ENCODE results near the gene SLC12A3. TPM values are rescaled to one million over a fixed set of nuclear protein-coding genes. Genes with fewer than 3 reads are reported as not detected.

Gene SLC12A3
- total and polyA plus RNA-seq, 2 of the 8 experiments (the other 6 are each of a cell fraction or from before 2014, with no cell fraction given), result not detected

- Histone ChIP-seq H3K9me3 (ENCODE audit: insufficient read depth in 2 of 2, low read depth in 1 of 2, low read length in 1 of 2) (no peaks in the 10 kb centered on the region; a peak in 1 of 4 replicates), H3K27me3 (replicated peaks in 1 of 4; ENCODE audit: control insufficient read depth in 3 of 4, extremely low read depth in 1 of 4, insufficient read depth in 3 of 4, low read length in 3 of 4) (no peaks in the 10 kb centered on the region), H4K20me1 (replicated peaks in 1 of 2; ENCODE audit: control insufficient read depth in 1 of 2, insufficient read depth in 2 of 2, low read length in 2 of 2) (no peaks in the 10 kb centered on the region), H2BK20ac (ENCODE audit: low read length) (no peak overlapping the region), H3K9ac (replicated peaks in 1 of 4; ENCODE audit: extremely low read depth in 1 of 4, low read depth in 3 of 4, low read length in 3 of 4) (no peak overlapping the region), H2AFZ (ENCODE audit: low read length) (no peak overlapping the region), H3K56ac (replicated peaks; ENCODE audit: insufficient read length, low read depth, low read length) (no peak overlapping the region), H2BK5ac (ENCODE audit: low read depth, low read length) (no peak overlapping the region), H3K79me1 (ENCODE audit: low read depth, low read length) (no peaks in the 10 kb centered on the region), H4K91ac (replicated peaks; ENCODE audit: insufficient read length, low read length) (no peak overlapping the region), H2BK12ac (ENCODE audit: low read depth, low read length) (no peak overlapping the region), H2BK120ac (replicated peaks; ENCODE audit: low read depth, low read length) (no peak overlapping the region), H3K4me2 (ENCODE audit: insufficient read depth in 1 of 2, low read depth in 2 of 2, low read length in 2 of 2) (no peak overlapping the region), H3K79me2 (ENCODE audit: control insufficient read depth in 1 of 2, insufficient read depth in 2 of 2, low read length in 2 of 2) (no peaks in the 10 kb centered on the region), H3K18ac (ENCODE audit: extremely low read depth, low read length) (no peak overlapping the region), H4K5ac (ENCODE audit: insufficient read length, low read depth, low read length) (no peak overlapping the region), H3K4me3 (ENCODE audit: extremely low read depth in 1 of 4, insufficient read depth in 2 of 4, low read depth in 3 of 4, low read length in 4 of 4) (no peak overlapping the region), H4K8ac (ENCODE audit: extremely low read depth, insufficient read depth, low read length) (no peak overlapping the region; the same call in 1 of the 2 replicates), H2AK5ac (ENCODE audit: low read depth, low read length) (no peak overlapping the region), H3K27ac (ENCODE audit: low read depth, low read length) (no peak overlapping the region), H2BK15ac (ENCODE audit: low read length) (no peak overlapping the region), H3K14ac (ENCODE audit: insufficient read length) (no peak overlapping the region), H3K4ac (replicated peaks; ENCODE audit: insufficient read length, low read depth, low read length) (no peak overlapping the region), H3K23ac (ENCODE audit: insufficient read length) (no peak overlapping the region), H3K23me2 (ENCODE audit: low read depth, low read length) (no peaks in the 10 kb centered on the region), H3K36me3 (ENCODE audit: control insufficient read depth in 2 of 4, insufficient read depth in 4 of 4, low read length in 3 of 4) (no peaks in the 10 kb centered on the region), H3K4me1 (replicated peaks in 1 of 4; ENCODE audit: control insufficient read depth in 3 of 4, insufficient read depth in 4 of 4, low read length in 3 of 4) (peaks cover 0 to 11% (median 2%) of the 10 kb centered on the region in 4 experiments; a peak in 4 of 7 replicates)
- FAIRE-seq, result no peak
- 87% methylated on average over 6 of the region's 6 CpGs; no CpG with 5 or more reads in 1 of the 2 experiments for WGBS, 2 experiments (ENCODE audit: extremely low coverage in 1 of 2, insufficient coverage in 1 of 2, insufficient read length in 1 of 2, insufficient replicate concordance in 2 of 2, low coverage in 1 of 2, low lambda C conversion rate in 2 of 2, missing lambda C conversion rate in 1 of 2)
- DNase-seq (ENCODE audit: low read depth in 1 of 2, low spot score in 2 of 2), result no peak
- POLR2A ChIA-PET (ENCODE audit: partially characterized antibody), result no interaction called here
- CTCF ChIA-PET (ENCODE audit: partially characterized antibody), result interaction anchor here (1.0 to 10.8 kb wide), 6 partner anchors 10 to 109 kb away, joined by 3 to 102 read pairs (median 4); partner anchors contain the start of gene SLC12A3
- TF ChIP-seq KDM4A (IDR thresholded peaks at IDR 0.05; ENCODE audit: low read depth, low read length, severe bottlenecking) (no peak), SP4 (IDR thresholded peaks at IDR 0.05; ENCODE audit: low read length) (no peak), CTBP2 (IDR thresholded peaks at IDR 0.05; ENCODE audit: borderline replicate concordance, insufficient read depth, insufficient read length, low read length) (no peak), SUZ12 (IDR thresholded peaks at IDR 0.05; ENCODE audit: low read length) (no peak), CREB1 (IDR thresholded peaks at IDR 0.05) (no peak), PHF8 (conservative IDR thresholded peaks at IDR 0.05; ENCODE audit: low read depth, low read length) (no peak), TAF1 (IDR thresholded peaks at IDR 0.05; ENCODE audit: low read depth, low read length) (no peak), CEBPB (IDR thresholded peaks at IDR 0.05; ENCODE audit: low read depth, low read length) (no peak), RNF2 (IDR thresholded peaks at IDR 0.05; ENCODE audit: borderline replicate concordance, low read depth, low read length, missing control alignments, poor library complexity, severe bottlenecking) (no peak), CBX5 (IDR thresholded peaks at IDR 0.05; ENCODE audit: low read depth, low read length) (no peak), FOSL1 (IDR thresholded peaks at IDR 0.05; ENCODE audit: insufficient read depth, low read depth, low read length) (no peak), RBBP5 (IDR thresholded peaks at IDR 0.05; ENCODE audit: borderline replicate concordance, low read depth, low read length) (no peak)
Measured at GRCh38 chr16:56855201-56855600, 9.8 kb upstream of the SLC12A3 start.

Measured in H1 (cell line).